Astrocyte (in vitro differentiated cells and primary cell): ENCODE results near the gene ARMH4. TPM values are rescaled to one million over a fixed set of nuclear protein-coding genes. Genes with fewer than 3 reads are reported as not detected.

Experiments
- DNase-seq: peaks from one replicate; pipeline ENCODE4 v3.0.0-alpha.2; 2010; ENCODE audit warnings: low read depth
- FAIRE-seq: peaks from 2 replicates; lab custom pipeline; 2011; peaks lifted over from hg19 to GRCh38; lab: Jason Lieb, UNC
- H2AFZ ChIP-seq: 2 replicates; pipeline ENCODE4 v1.6.0; 2012; ENCODE audit warnings: low read depth, low read length, inconsistent platforms
- H3K27ac ChIP-seq: 2 replicates; pipeline ENCODE4 v1.5.1; 2011; ENCODE audit warnings: low read depth, low read length, inconsistent platforms
- H3K27me3 ChIP-seq: 2 replicates; pipeline ENCODE4 v1.6.0; 2011; ENCODE audit warnings: low read length, inconsistent platforms; ENCODE audit not compliant: insufficient read depth
- H3K36me3 ChIP-seq: 2 replicates; pipeline ENCODE4 v1.5.1; 2011; ENCODE audit warnings: low read length, inconsistent platforms; ENCODE audit not compliant: insufficient read depth
- H3K4me1 ChIP-seq: 2 replicates; pipeline ENCODE4 v1.5.1; 2011; ENCODE audit warnings: low read length, inconsistent platforms; ENCODE audit not compliant: insufficient read depth
- H3K4me2 ChIP-seq: 2 replicates; pipeline ENCODE4 v1.6.0; 2012; ENCODE audit warnings: low read length, inconsistent platforms
- H3K4me3 ChIP-seq: 2 replicates; pipeline ENCODE4 v1.5.1; 2011; ENCODE audit warnings: low read depth, mild to moderate bottlenecking, low read length, inconsistent platforms; ENCODE audit not compliant: insufficient read depth
- H3K79me2 ChIP-seq: 2 replicates; pipeline ENCODE4 v1.6.0; 2012; ENCODE audit warnings: mild to moderate bottlenecking, low read length, inconsistent platforms; ENCODE audit not compliant: insufficient read depth
- H3K9ac ChIP-seq: 2 replicates; pipeline ENCODE4 v1.6.0; 2012; ENCODE audit warnings: mild to moderate bottlenecking, low read length, inconsistent platforms
- H3K9me3 ChIP-seq: 2 replicates; pipeline ENCODE4 v1.5.1; 2012; ENCODE audit warnings: low read depth, mild to moderate bottlenecking, low read length, inconsistent platforms; ENCODE audit not compliant: insufficient read depth
- H4K20me1 ChIP-seq: 2 replicates; pipeline ENCODE4 v1.6.0; 2012; ENCODE audit warnings: low read length, inconsistent platforms; ENCODE audit not compliant: insufficient read depth
- H3K27ac Mint-ChIP-seq: one replicate; pipeline ENCODE4 v1.8.0; 2021; ENCODE audit warnings: mild to moderate bottlenecking, mixed read lengths; ENCODE audit not compliant: unreplicated experiment
- H3K27me3 Mint-ChIP-seq: one replicate; pipeline ENCODE4 v1.8.0; 2021; ENCODE audit warnings: low read depth, mixed read lengths; ENCODE audit not compliant: unreplicated experiment
- H3K36me3 Mint-ChIP-seq: one replicate; pipeline ENCODE4 v1.8.0; 2021; ENCODE audit warnings: low read depth, mixed read lengths; ENCODE audit not compliant: unreplicated experiment
- H3K4me1 Mint-ChIP-seq: one replicate; pipeline ENCODE4 v1.8.0; 2021; ENCODE audit warnings: low read depth, mixed read lengths; ENCODE audit not compliant: unreplicated experiment
- H3K4me3 Mint-ChIP-seq: one replicate; pipeline ENCODE4 v1.8.0; 2021; ENCODE audit warnings: mild to moderate bottlenecking, moderate library complexity, mixed read lengths; ENCODE audit not compliant: unreplicated experiment
- H3K9me3 Mint-ChIP-seq: one replicate; pipeline ENCODE4 v1.8.0; 2021; ENCODE audit warnings: mild to moderate bottlenecking, mixed read lengths; ENCODE audit not compliant: unreplicated experiment
- CTCF ChIP-seq: IDR thresholded peaks from 2 replicates; pipeline ENCODE4 v1.5.1; 2011; ENCODE audit warnings: low read depth, mild to moderate bottlenecking, inconsistent platforms, low read length, moderate library complexity; ENCODE audit not compliant: insufficient read depth
- EZH2 ChIP-seq: IDR thresholded peaks from 2 replicates; pipeline ENCODE4 v1.6.1; 2012; ENCODE audit warnings: mild to moderate bottlenecking, low read length, inconsistent platforms; ENCODE audit not compliant: insufficient read depth
- total RNA-seq: library from RNA; stranded (reverse); gene quantifications from 2 replicates; pipeline ENCODE4 v1.2.1, GENCODE V29; 2021

The ARMH4 gene
- total RNA-seq, 1 donor from 2014 or later: 19.3 TPM

GRCh38 chr14:58088961-58089360 is 63.1 kb downstream of the ARMH4 start:
- FAIRE-seq: no peak

GRCh38 chr14:58085877-58086276 is 66.1 kb downstream of the ARMH4 start:
- FAIRE-seq (no peak), DNase-seq (no peak)
- Mint-ChIP-seq H3K27me3 (no peaks in the 10 kb centered on the region), H3K4me3 (no peak overlapping the region), H3K27ac (no peak overlapping the region), H3K9me3 (no peaks in the 10 kb centered on the region), H3K36me3 (peaks cover 5% of the 10 kb centered on the region), H3K4me1 (peaks cover 12% of the 10 kb centered on the region)
- Histone ChIP-seq H3K4me3 (no peak overlapping the region), H3K4me2 (no peak overlapping the region), H3K9me3 (no peaks in the 10 kb centered on the region), H3K4me1 (peaks cover 15% of the 10 kb centered on the region), H2AFZ (no peak overlapping the region), H3K27me3 (no peaks in the 10 kb centered on the region), H3K79me2 (no peaks in the 10 kb centered on the region), H4K20me1 (no peaks in the 10 kb centered on the region), H3K36me3 (no peaks in the 10 kb centered on the region), H3K27ac (no peak overlapping the region), H3K9ac (no peak overlapping the region)
- TF ChIP-seq CTCF: no peak

More at GRCh38 chr14:58088961-58089360, 63.1 kb downstream of the ARMH4 start:
- Histone ChIP-seq H3K36me3 (no peaks in the 10 kb centered on the region), H3K9me3 (no peaks in the 10 kb centered on the region), H3K27me3 (no peaks in the 10 kb centered on the region), H3K4me2 (no peak overlapping the region), H4K20me1 (no peaks in the 10 kb centered on the region), H3K79me2 (no peaks in the 10 kb centered on the region), H3K27ac (no peak overlapping the region), H3K9ac (no peak overlapping the region), H3K4me1 (no peaks in the 10 kb centered on the region), H3K4me3 (no peak overlapping the region), H2AFZ (no peak overlapping the region)
- Mint-ChIP-seq H3K4me3 (no peak overlapping the region), H3K9me3 (peaks cover 4% of the 10 kb centered on the region), H3K27ac (no peak overlapping the region), H3K4me1 (peaks cover under 1% of the 10 kb centered on the region), H3K36me3 (peaks cover 5% of the 10 kb centered on the region), H3K27me3 (no peaks in the 10 kb centered on the region)
- no peak for TF ChIP-seq CTCF
- no peak for TF ChIP-seq EZH2
- DNase-seq: no peak

GRCh38 chr14:58082491-58083098 is 69.4 kb downstream of the ARMH4 start:
- peaks cover 2% of the 10 kb centered on the region for H3K36me3 Mint-ChIP-seq
- peak; percentile 88 for FAIRE-seq

More at GRCh38 chr14:58082491-58083098, 69.4 kb downstream of the ARMH4 start:
- H3K9ac ChIP-seq: peak overlapping the region; percentile 68
- TF ChIP-seq CTCF (no peak), EZH2 (no peak)
- peak; percentile 91 for DNase-seq
- H3K4me1 ChIP-seq: peaks cover 32% of the 10 kb centered on the region
- no peaks in the 10 kb centered on the region for H3K9me3 Mint-ChIP-seq
- H2AFZ ChIP-seq: peak overlapping the region; percentile 65
- H4K20me1 ChIP-seq: no peaks in the 10 kb centered on the region
- peak overlapping the region; percentile 92 for H3K27ac ChIP-seq
- H3K36me3 ChIP-seq: no peaks in the 10 kb centered on the region
- no peak overlapping the region for H3K4me3 ChIP-seq
- H3K4me1 Mint-ChIP-seq: peaks cover 33% of the 10 kb centered on the region
- no peaks in the 10 kb centered on the region for H3K9me3 ChIP-seq
- peak overlapping the region; percentile 97 for H3K27ac Mint-ChIP-seq
- H3K4me3 Mint-ChIP-seq: peak overlapping the region; percentile 1
- peak overlapping the region; percentile 74 for H3K4me2 ChIP-seq
- H3K27me3 Mint-ChIP-seq: no peaks in the 10 kb centered on the region
- H3K79me2 ChIP-seq: no peaks in the 10 kb centered on the region
- no peaks in the 10 kb centered on the region for H3K27me3 ChIP-seq
